K562 (cell line): Measurements from ENCODE around the gene KLF2. TPM values are rescaled to one million over a fixed set of nuclear protein-coding genes. Genes with fewer than 3 reads are reported as not detected.

Experiments
- ATAC-seq: fragments of 200-7000 bp; cut with Tn5 transposase; 3 replicates; pipeline ENCODE4 v1.9.1; 2020; ENCODE audit warnings: moderate library complexity
- BruUV-seq: library from RNA; stranded (reverse); fragments of 400-500 nt; replicated peaks from 2 replicates; lab custom pipeline; 2021; lab: Mats Ljungman, UMichigan
- CTCF ChIA-PET: fragments of 300-600 bp; formaldehyde crosslinking; extraction: SDS; loops from one replicate; lab custom pipeline; 2021; ENCODE audit warnings: low intra/inter-chr PET ratio; lab: Yijun Ruan, JAX
- POLR2A ChIA-PET: fragments of 300-600, 350-650 bp; sonication (Branson Sonifier 250); formaldehyde crosslinking; extraction: SDS; loops from one replicate; lab custom pipeline; 2021; ENCODE audit warnings: antibody characterized with exemption, inconsistent platforms; lab: Yijun Ruan, JAX
- DNase-seq, 4 experiments: peaks; one replicate each; pipeline versions ENCODE4 v3.0.0 to v3.0.0-alpha.2; 2011 to 2018; ENCODE audit warnings: low spot score in 3 of 4, mixed read lengths in 3 of 4; ENCODE audit errors: extremely low read depth in 1 of 4
- FAIRE-seq: peaks from 2 replicates; lab custom pipeline; 2011; peaks lifted over from hg19 to GRCh38; lab: Jason Lieb, UNC
- H2AFZ ChIP-seq: 2 replicates; pipeline ENCODE4 v1.6.0; 2011; ENCODE audit warnings: low read depth, low read length, control low read depth, inconsistent platforms
- H3K27ac ChIP-seq: fragments of 200-600 bp; 3 replicates; pipeline ENCODE4 v1.8.0; 2011; ENCODE audit warnings: low read depth, mild to moderate bottlenecking, control low read depth, inconsistent platforms, low read length, moderate library complexity, mixed read lengths; ENCODE audit errors: extremely low read depth
- H3K27me3 ChIP-seq, 2 experiments: fragments of 300-600 bp in 1 of 2; 2 replicates in 1 of 2; 3 replicates in 1 of 2; pipeline versions ENCODE4 v1.6.0 to v1.8.0; 2011; ENCODE audit warnings: inconsistent platforms in 2 of 2, low read length in 2 of 2, mild to moderate bottlenecking in 1 of 2, mixed read lengths in 1 of 2, moderate library complexity in 1 of 2; ENCODE audit not compliant: control insufficient read depth in 2 of 2, insufficient read depth in 2 of 2
- H3K36me3 ChIP-seq: fragments of 300-600 bp; 3 replicates; pipeline ENCODE4 v1.8.0; 2011; ENCODE audit warnings: mild to moderate bottlenecking, low read length, inconsistent platforms; ENCODE audit not compliant: control insufficient read depth, insufficient read depth
- H3K4me1 ChIP-seq, 2 experiments: fragments of 200-600 bp in 1 of 2; replicated peaks in 1 of 2; 2 replicates in 1 of 2; 3 replicates in 1 of 2; pipeline versions ENCODE4 v1.5.1 to v1.8.0; 2011; ENCODE audit warnings: inconsistent platforms in 2 of 2, low read length in 2 of 2, mild to moderate bottlenecking in 1 of 2, mixed read lengths in 1 of 2, moderate library complexity in 1 of 2; ENCODE audit not compliant: control insufficient read depth in 2 of 2, insufficient read depth in 2 of 2
- H3K4me2 ChIP-seq: 2 replicates; pipeline ENCODE4 v1.6.1; 2011; ENCODE audit warnings: low read length, control low read depth, inconsistent platforms, mixed read lengths; ENCODE audit not compliant: insufficient read depth
- H3K4me3 ChIP-seq: fragments of 200-600 bp; sonication (generic), shearing (Covaris generic); 2 replicates; pipeline ENCODE4 v1.5.1; 2016; ENCODE audit warnings: control low read depth, inconsistent platforms
- H3K79me2 ChIP-seq: fragments of 200-600 bp; 3 replicates; pipeline ENCODE4 v1.8.0; 2011; ENCODE audit warnings: low read length, inconsistent platforms; ENCODE audit not compliant: control insufficient read depth, insufficient read depth
- H3K9ac ChIP-seq, 2 experiments: 2 replicates each; pipeline versions ENCODE4 v1.6.0 to v1.6.1; 2011; ENCODE audit warnings: low read depth in 2 of 2, low read length in 2 of 2, control low read depth in 1 of 2, inconsistent platforms in 1 of 2, mild to moderate bottlenecking in 1 of 2, mixed read lengths in 1 of 2; ENCODE audit not compliant: insufficient read depth in 1 of 2
- H3K9me1 ChIP-seq: one replicate; pipeline ENCODE4 v1.6.0; 2011; ENCODE audit warnings: inconsistent platforms, mild to moderate bottlenecking, low read length, moderate library complexity; ENCODE audit not compliant: control insufficient read depth, insufficient read depth
- H3K9me3 ChIP-seq: replicated peaks from 2 replicates; pipeline ENCODE4 v1.5.1; 2011; ENCODE audit warnings: low read depth, low read length, inconsistent platforms; ENCODE audit not compliant: control insufficient read depth, insufficient read depth
- H4K20me1 ChIP-seq: replicated peaks from 2 replicates; pipeline ENCODE4 v1.6.1; 2011; ENCODE audit warnings: low read length, inconsistent platforms, mixed read lengths; ENCODE audit not compliant: control insufficient read depth, insufficient read depth
- BRD4 ChIP-seq: fragments of 200-600 bp; sonication (generic); IDR thresholded peaks from 2 replicates; pipeline ENCODE4 v1.6.1; 2017; ENCODE audit warnings: inconsistent platforms
- CC2D1A ChIP-seq: fragments of 450-650 bp; IDR thresholded peaks from 2 replicates; pipeline ENCODE4 v1.6.1; 2017; ENCODE audit warnings: mild to moderate bottlenecking
- CHAMP1 ChIP-seq: fragments of 450-650 bp; IDR thresholded peaks from 2 replicates; pipeline ENCODE4 v1.6.1; 2016; ENCODE audit warnings: mild to moderate bottlenecking
- CHCHD3 ChIP-seq: fragments of 250-450 bp; sonication (Bioruptor Pico); IDR thresholded peaks from 2 replicates; pipeline ENCODE4 v2.1.2; 2022; ENCODE audit warnings: mild to moderate bottlenecking
- COPS2 ChIP-seq: fragments of 450-650 bp; conservative IDR thresholded peaks from 2 replicates; pipeline ENCODE4 v1.6.1; 2016; ENCODE audit warnings: mild to moderate bottlenecking, moderate library complexity
- DPF2 ChIP-seq: fragments of 450-650 bp; IDR thresholded peaks from 2 replicates; pipeline ENCODE4 v1.6.1; 2016
- FOXK2 ChIP-seq, 2 experiments: fragments of 450-650 bp; IDR thresholded peaks in 1 of 2; conservative IDR thresholded peaks in 1 of 2; 2 replicates each; pipeline ENCODE4 v1.6.1; 2016; ENCODE audit warnings: low read depth in 2 of 2, mild to moderate bottlenecking in 1 of 2
- NCOA2 ChIP-seq, 2 experiments: fragments of 450-650 bp; IDR thresholded peaks; 2 replicates each; pipeline ENCODE4 v1.6.1; 2018; ENCODE audit warnings: mild to moderate bottlenecking in 2 of 2, moderate library complexity in 1 of 2; ENCODE audit not compliant: partially characterized antibody in 2 of 2
- NFIX ChIP-seq: fragments of 250-450 bp; sonication (Bioruptor Pico); IDR thresholded peaks from 2 replicates; pipeline ENCODE4 v1.4.0; 2020; ENCODE audit warnings: low read depth, mild to moderate bottlenecking, moderate library complexity
- RFX1 ChIP-seq: fragments of 450-650 bp; IDR thresholded peaks from 2 replicates; pipeline ENCODE4 v1.6.1; 2016; ENCODE audit warnings: mild to moderate bottlenecking, moderate library complexity
- SIN3A ChIP-seq, 2 experiments: fragments of 150-350 bp in 1 of 2; IDR thresholded peaks; 2 replicates each; pipeline ENCODE4 v1.6.1; 2011 to 2016; ENCODE audit warnings: borderline replicate concordance in 2 of 2, low read depth in 2 of 2, low read length in 2 of 2, mild to moderate bottlenecking in 2 of 2, moderate library complexity in 2 of 2; ENCODE audit not compliant: control insufficient read depth in 1 of 2
- SMAD1 ChIP-seq: fragments of 150-350 bp; IDR thresholded peaks from 2 replicates; pipeline ENCODE4 v1.6.1; 2014; ENCODE audit warnings: low read length, low read depth; ENCODE audit not compliant: partially characterized antibody
- ZBED1 ChIP-seq: IDR thresholded peaks from 2 replicates; pipeline ENCODE4 v1.6.1; 2014
- ZBTB17 ChIP-seq: fragments of 450-650 bp; formaldehyde crosslinking; IDR thresholded peaks from 2 replicates; pipeline ENCODE4 v1.4.0; 2020; ENCODE audit warnings: mild to moderate bottlenecking
- ZNF174 ChIP-seq: fragments of 250-450 bp; sonication (Bioruptor Pico); IDR thresholded peaks from 2 replicates; pipeline ENCODE4 v1.4.0; 2020; ENCODE audit warnings: mild to moderate bottlenecking
- ZNF175 ChIP-seq: fragments of 200-800 bp; sonication (Bioruptor generic); IDR thresholded peaks from 2 replicates; pipeline ENCODE4 v1.6.1; 2016; ENCODE audit warnings: low read depth, mild to moderate bottlenecking, missing genetic modification characterization, missing compliant biosample characterization
- ZNF511 ChIP-seq: sonication (generic); formaldehyde crosslinking; IDR thresholded peaks from 2 replicates; pipeline ENCODE4 v1.8.0; 2022; ENCODE audit warnings: mild to moderate bottlenecking, missing genetic modification reagents
- ZNF696 ChIP-seq: fragments of 250-450 bp; sonication (Bioruptor Pico); conservative IDR thresholded peaks from 2 replicates; pipeline ENCODE4 v1.4.0; 2020; ENCODE audit warnings: mild to moderate bottlenecking, moderate library complexity
- ZNF830 ChIP-seq: fragments of 250-450 bp; sonication (Bioruptor Pico); IDR thresholded peaks from 2 replicates; pipeline ENCODE4 v1.5.0; 2021; ENCODE audit warnings: mild to moderate bottlenecking
- ZSCAN32 ChIP-seq: fragments of 450-650 bp; formaldehyde crosslinking; IDR thresholded peaks from 2 replicates; pipeline ENCODE4 v1.4.0; 2020; ENCODE audit warnings: mild to moderate bottlenecking, moderate library complexity
- WGBS: fragments of 100-300 bp; shearing (Covaris generic); methylation state at CpG from one replicate; pipeline ENCODE4 v1.1.6; 2016; ENCODE audit warnings: low coverage, mixed read lengths; ENCODE audit not compliant: insufficient coverage; ENCODE audit errors: missing lambda C conversion rate; 5-methylcytosine and 5-hydroxymethylcytosine counted together
- in situ Hi-C: fragments of 300-500 bp; cut with MboI; formaldehyde crosslinking; loops from 4 replicates; pipeline ENCODE4 v1.15.0; 2018; ENCODE audit warnings: inconsistent platforms, mixed read lengths
- intact Hi-C: fragments of 100-400 bp; cut with micrococcal nuclease; formaldehyde crosslinking; loops from 2 replicates; pipeline ENCODE4 v1.14.2; 2022
- polyA plus RNA-seq, 8 experiments: library from polyadenylated mRNA; depleted of rRNA in 4 of 8; stranded (reverse) in 5 of 8; unstranded in 3 of 8; fragments of >200 nt; fragmentation: Nextera tagmentation in 2 of 8; fragmentation: Illumina TruSeq in 1 of 8; extraction: Ambion mirVana in 2 of 8; extraction: Trizol in 1 of 8; gene quantifications; 2 replicates each; pipeline versions ENCODE4 v1.2.1 to v1.2.3, GENCODE V29; 2011 to 2014; ENCODE audit warnings: inconsistent platforms in 1 of 8, missing spikeins in 1 of 8
- total RNA-seq, 7 experiments: library from RNA; depleted of rRNA in 6 of 7; stranded (reverse); fragments of >200 nt in 6 of 7; fragmentation: Illumina TruSeq in 2 of 7; extraction: Trizol in 2 of 7; gene quantifications; 2 replicates each; pipeline versions ENCODE4 v1.2.1 to v1.2.3, GENCODE V29; 2011 to 2021; ENCODE audit warnings: low replicate concordance in 1 of 7

KLF2 gene
- total and polyA plus RNA-seq, 9 of the 15 experiments (the other 6 are each of a cell fraction or from before 2014, with no cell fraction given), result 0.07 to 0.71 TPM; not detected in 7

- no peak overlapping the region for H3K4me2 ChIP-seq
Observed at GRCh38 chr19:16296713-16297112, 27.9 kb upstream of the KLF2 start.

More at GRCh38 chr19:16296713-16297112, 27.9 kb upstream of the KLF2 start:
- no peak for FAIRE-seq
- Histone ChIP-seq H4K20me1 (no peaks in the 10 kb centered on the region), H3K36me3 (no peaks in the 10 kb centered on the region), H3K79me2 (no peaks in the 10 kb centered on the region), H3K9ac (no peak overlapping the region), H3K9me1 (no peaks in the 10 kb centered on the region), H3K9me3 (no peaks in the 10 kb centered on the region), H3K27me3 (peaks cover 0 to 9% of the 10 kb centered on the region in 2 experiments; a peak in 2 of 5 replicates), H3K4me3 (no peak overlapping the region), H3K4me1 (peaks cover 2 to 12% of the 10 kb centered on the region in 2 experiments; a peak in 2 of 5 replicates), H3K27ac (no peak overlapping the region), H2AFZ (no peak overlapping the region)
- in situ Hi-C loops (no loop called here), intact Hi-C loops (no loop called here)
- TF ChIP-seq RFX1 (no peak), ZBED1 (no peak), COPS2 (no peak), NCOA2 (IDR thresholded peaks at IDR 0.05; ENCODE audit: partially characterized antibody in 2 of 2) (no peak), ZNF174 (CRISPR knock-in tag) (no peak), CHAMP1 (no peak), CHCHD3 (no peak), NFIX (CRISPR knock-in tag) (no peak), SIN3A (IDR thresholded peaks at IDR 0.05; ENCODE audit: borderline replicate concordance in 2 of 2, control insufficient read depth in 1 of 2, low read depth in 2 of 2, low read length in 2 of 2) (no peak), DPF2 (no peak), ZNF830 (no peak), ZBTB17 (CRISPR knock-in tag) (no peak), ZNF511 (CRISPR knock-in tag) (no peak), FOXK2 (conservative IDR thresholded peaks at IDR 0.05 in 1 of 2, IDR thresholded peaks at IDR 0.05 in 1 of 2; ENCODE audit: low read depth in 2 of 2) (no peak), ZNF175 (CRISPR knock-in tag) (no peak), ZSCAN32 (CRISPR knock-in tag) (no peak), ZNF696 (CRISPR knock-in tag) (no peak), CC2D1A (no peak), SMAD1 (no peak), BRD4 (no peak)
- no peak for DNase-seq
- ChIA-PET POLR2A (interaction anchor here (0.7 kb wide), 1 partner anchor 27 kb away, joined by 4 read pairs; no protein-coding TSS in a partner anchor), CTCF (no interaction called here)
- 2% methylated on average over 7 of the region's 7 CpGs for WGBS
- no peak for ATAC-seq
- BruUV-seq, result no TSS peak
